HCT116 (cell line): ENCODE data around the gene HIRA. TPM values are rescaled to one million over a fixed set of nuclear protein-coding genes. Genes with fewer than 3 reads are reported as not detected.

ENCODE experiments used
- ATAC-seq: fragments of 200-7000 bp; cut with Tn5 transposase; 2 replicates; pipeline ENCODE4 v1.9.1; 2020; ENCODE audit warnings: mild to moderate bottlenecking, moderate library complexity
- BruUV-seq: library from RNA; stranded (reverse); fragments of 400-500 nt; replicated peaks from 2 replicates; lab custom pipeline; 2021; lab: Mats Ljungman, UMichigan
- CTCF ChIA-PET: fragments of 300-600 bp; sonication (Branson Sonifier 250); formaldehyde crosslinking; loops from one replicate; lab custom pipeline; 2021; ENCODE audit warnings: antibody characterized with exemption; lab: Charles Lee
- POLR2A ChIA-PET: fragments of 300-600, 350-600 bp; sonication (Branson Sonifier 250); formaldehyde crosslinking; loops from one replicate; lab custom pipeline; 2021; ENCODE audit warnings: antibody characterized with exemption; lab: Charles Lee
- RAD21 ChIA-PET, 2 experiments: fragments of 300-600 bp; sonication (Branson Sonifier 250); formaldehyde crosslinking; loops; one replicate each; lab custom pipeline; 2023; ENCODE audit warnings: low total read pairs in 2 of 2; ENCODE audit not compliant: uncharacterized antibody in 2 of 2, unreplicated experiment in 2 of 2, low non-redundant PET in 1 of 2; lab: Charles Lee
- DNase-seq: peaks from one replicate; pipeline ENCODE4 v3.0.0-alpha.2; 2010; ENCODE audit warnings: low read depth, low spot score
- H2AFZ ChIP-seq: fragments of 200-600 bp; shearing (Covaris generic), sonication (generic); 2 replicates; pipeline ENCODE4 v1.6.1; 2017; ENCODE audit warnings: low read depth, mixed run types, mixed read lengths, antibody characterized with exemption, low read length; ENCODE audit not compliant: poor library complexity, severe bottlenecking
- H3K27ac ChIP-seq: 2 replicates; pipeline ENCODE4 v1.5.1; 2012; ENCODE audit warnings: low read depth, low read length
- H3K27me3 ChIP-seq: fragments of 200-600 bp; sonication (generic); 2 replicates; pipeline ENCODE4 v1.6.1; 2016; ENCODE audit warnings: mixed run types, low read length, mixed read lengths; ENCODE audit not compliant: insufficient read depth
- H3K36me3 ChIP-seq, 2 experiments: fragments of 200-500 bp in 1 of 2; fragments of 200-600 bp in 1 of 2; sonication (Bioruptor generic) in 1 of 2; sonication (generic) in 1 of 2; 2 replicates each; pipeline versions ENCODE4 v1.5.1 to v1.6.1; 2014 to 2016; ENCODE audit warnings: low read length in 2 of 2, inconsistent platforms in 1 of 2, mixed read lengths in 1 of 2, mixed run types in 1 of 2; ENCODE audit not compliant: insufficient read depth in 2 of 2, control insufficient read depth in 1 of 2
- H3K4me1 ChIP-seq, 2 experiments: fragments of 200-600 bp in 1 of 2; sonication (generic) in 1 of 2; 2 replicates each; pipeline versions ENCODE4 v1.5.1 to v1.6.1; 2012 to 2017; ENCODE audit warnings: low read length in 2 of 2, inconsistent platforms in 1 of 2, mild to moderate bottlenecking in 1 of 2, mixed read lengths in 1 of 2, mixed run types in 1 of 2, moderate library complexity in 1 of 2; ENCODE audit not compliant: insufficient read depth in 2 of 2, control insufficient read depth in 1 of 2
- H3K4me2 ChIP-seq: fragments of 200-600 bp; sonication (generic); 2 replicates; pipeline ENCODE4 v1.6.1; 2017; ENCODE audit warnings: mixed run types, low read length, mixed read lengths
- H3K4me3 ChIP-seq, 2 experiments: fragments of 200-600 bp in 1 of 2; sonication (generic) in 1 of 2; replicated peaks in 1 of 2; 2 replicates each; pipeline ENCODE4 v1.5.1; 2011 to 2016; ENCODE audit warnings: low read length in 2 of 2, control low read depth in 1 of 2, low read depth in 1 of 2, mild to moderate bottlenecking in 1 of 2, mixed read lengths in 1 of 2, mixed run types in 1 of 2
- H3K79me2 ChIP-seq: fragments of 200-600 bp; sonication (generic); 2 replicates; pipeline ENCODE4 v1.6.1; 2017; ENCODE audit warnings: mild to moderate bottlenecking, mixed run types, low read length, moderate library complexity, mixed read lengths; ENCODE audit not compliant: insufficient read depth
- H3K9ac ChIP-seq: fragments of 200-600 bp; sonication (generic); 2 replicates; pipeline ENCODE4 v1.6.1; 2016; ENCODE audit warnings: low read length, mixed read lengths
- H3K9me2 ChIP-seq: fragments of 200-600 bp; sonication (generic), shearing (Covaris generic); 2 replicates; pipeline ENCODE4 v1.6.1; 2017; ENCODE audit warnings: mixed run types, mild to moderate bottlenecking, moderate library complexity; ENCODE audit not compliant: insufficient read depth
- H3K9me3 ChIP-seq, 2 experiments: fragments of 200-500 bp in 1 of 2; fragments of 200-600 bp in 1 of 2; sonication (Bioruptor generic) in 1 of 2; sonication (generic) in 1 of 2; 2 replicates each; pipeline ENCODE4 v1.6.1; 2014 to 2017; ENCODE audit warnings: low read length in 2 of 2, mixed read lengths in 2 of 2, inconsistent platforms in 1 of 2, low read depth in 1 of 2, mild to moderate bottlenecking in 1 of 2, mixed run types in 1 of 2, moderate library complexity in 1 of 2; ENCODE audit not compliant: control insufficient read depth in 1 of 2, insufficient read depth in 1 of 2
- H4K20me1 ChIP-seq: fragments of 200-600 bp; sonication (generic), shearing (Covaris generic); 2 replicates; pipeline ENCODE4 v1.6.1; 2017; ENCODE audit warnings: mixed run types, mild to moderate bottlenecking, moderate library complexity; ENCODE audit not compliant: insufficient read depth
- CEBPB ChIP-seq: IDR thresholded peaks from 2 replicates; pipeline ENCODE4 v1.6.1; 2012; ENCODE audit warnings: low read depth
- EGR1 ChIP-seq: IDR thresholded peaks from 2 replicates; pipeline ENCODE4 v1.6.1; 2012; ENCODE audit warnings: low read depth
- EZH2 ChIP-seq: fragments of 200-600 bp; sonication (generic); IDR thresholded peaks from 2 replicates; pipeline ENCODE4 v1.6.1; 2017; ENCODE audit warnings: antibody characterized with exemption, mixed run types
- EZH2phosphoT487 ChIP-seq: fragments of 200-600 bp; IDR thresholded peaks from 2 replicates; pipeline ENCODE4 v1.6.1; 2018; ENCODE audit warnings: antibody characterized with exemption, borderline replicate concordance
- FOSL1 ChIP-seq: IDR thresholded peaks from 2 replicates; pipeline ENCODE4 v1.6.1; 2012; ENCODE audit warnings: low read depth
- JUND ChIP-seq: IDR thresholded peaks from 2 replicates; pipeline ENCODE4 v1.6.1; 2012
- POLR2A ChIP-seq: IDR thresholded peaks from 2 replicates; pipeline ENCODE4 v1.7.0; 2011; ENCODE audit warnings: borderline replicate concordance; ENCODE audit not compliant: insufficient read depth, insufficient read length; ENCODE audit errors: extremely low read depth
- RAD21 ChIP-seq: IDR thresholded peaks from 2 replicates; pipeline ENCODE4 v1.6.1; 2012; ENCODE audit warnings: low read depth, mild to moderate bottlenecking
- SRF ChIP-seq: IDR thresholded peaks from 2 replicates; pipeline ENCODE4 v1.6.1; 2012; ENCODE audit warnings: low read depth
- YY1 ChIP-seq: IDR thresholded peaks from 2 replicates; pipeline ENCODE4 v1.6.1; 2011; ENCODE audit warnings: low read length, low read depth, moderate library complexity, mild to moderate bottlenecking; ENCODE audit not compliant: insufficient replicate concordance; ENCODE audit errors: extremely low read depth
- ZNF274 ChIP-seq: fragments of 200-500 bp; sonication (Bioruptor generic); IDR thresholded peaks from 2 replicates; pipeline ENCODE4 v1.6.1; 2014; ENCODE audit warnings: mild to moderate bottlenecking, low read depth, low read length, inconsistent platforms
- intact Hi-C: fragments of 100-400 bp; cut with micrococcal nuclease; formaldehyde crosslinking; loops from 2 replicates; pipeline ENCODE4 v1.10.0; 2022
- total RNA-seq: library from RNA; stranded (reverse); gene quantifications from one replicate; pipeline ENCODE4 v1.2.1, GENCODE V29; 2021; ENCODE audit not compliant: unreplicated experiment
- TF ChIP-seq, protein P1 (sequence below): IDR thresholded peaks from 2 replicates; pipeline ENCODE4 v1.6.1; 2012
- TF ChIP-seq, protein P2 (sequence below): IDR thresholded peaks from 2 replicates; pipeline ENCODE4 v1.6.1; 2012
- TF ChIP-seq, protein P3 (sequence below), 3 experiments: fragments of 200-600 bp in 1 of 3; sonication (generic) in 1 of 3; IDR thresholded peaks in 2 of 3; conservative IDR thresholded peaks in 1 of 3; 2 replicates each; pipeline ENCODE4 v1.5.1; 2012 to 2017; ENCODE audit warnings: low read depth in 2 of 3, low read length in 2 of 3, antibody characterized with exemption in 1 of 3, borderline replicate concordance in 1 of 3, control low read depth in 1 of 3, mild to moderate bottlenecking in 1 of 3, mixed read lengths in 1 of 3, mixed run types in 1 of 3, moderate library complexity in 1 of 3; ENCODE audit not compliant: insufficient read depth in 1 of 3
- TF ChIP-seq, protein P4 (sequence below): IDR thresholded peaks from 2 replicates; pipeline ENCODE4 v1.6.1; 2011; ENCODE audit warnings: mild to moderate bottlenecking, low read length, moderate library complexity; ENCODE audit not compliant: insufficient replicate concordance; ENCODE audit errors: extremely low read depth

HIRA gene
- total RNA-seq, 1 experiment from 2014 or later = 30.6 TPM

DNA sequence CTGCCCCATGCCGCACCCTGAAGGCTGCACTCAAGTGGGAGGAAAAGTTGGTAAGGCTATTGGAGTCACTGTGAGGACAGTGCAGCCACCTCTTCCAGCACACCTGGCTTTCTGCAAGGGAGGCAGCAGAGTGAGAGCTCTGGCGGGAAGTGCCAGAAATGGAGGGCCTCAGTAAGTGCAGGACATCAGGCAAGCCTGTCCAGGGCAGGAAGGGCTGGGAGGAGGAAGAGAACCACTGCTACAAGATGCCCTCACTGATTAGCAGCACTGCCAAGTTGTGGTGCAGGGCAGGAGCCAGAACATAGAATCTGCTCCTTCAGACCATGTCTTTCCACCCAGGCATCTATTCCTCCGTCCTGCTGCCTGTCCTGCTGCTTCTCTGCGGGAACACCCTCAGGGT lies 78.8 kb downstream of the HIRA start:
- ChIA-PET RAD21 (no interaction called here), CTCF (no interaction called here)
- no peak for TF ChIP-seq SRF
- TF ChIP-seq EGR1 = no peak
- TF ChIP-seq JUND = no peak
- TF ChIP-seq, protein P1, sequence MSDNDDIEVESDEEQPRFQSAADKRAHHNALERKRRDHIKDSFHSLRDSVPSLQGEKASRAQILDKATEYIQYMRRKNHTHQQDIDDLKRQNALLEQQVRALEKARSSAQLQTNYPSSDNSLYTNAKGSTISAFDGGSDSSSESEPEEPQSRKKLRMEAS = no peak
- no peak for TF ChIP-seq FOSL1
- TF ChIP-seq CEBPB = no peak
- no peak for TF ChIP-seq POLR2A
- TF ChIP-seq RAD21 = no peak
- no peak for TF ChIP-seq EZH2
- TF ChIP-seq, protein P2, sequence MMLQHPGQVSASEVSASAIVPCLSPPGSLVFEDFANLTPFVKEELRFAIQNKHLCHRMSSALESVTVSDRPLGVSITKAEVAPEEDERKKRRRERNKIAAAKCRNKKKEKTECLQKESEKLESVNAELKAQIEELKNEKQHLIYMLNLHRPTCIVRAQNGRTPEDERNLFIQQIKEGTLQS = no peak
- no peak for TF ChIP-seq ZNF274
- TF ChIP-seq, protein P3, sequence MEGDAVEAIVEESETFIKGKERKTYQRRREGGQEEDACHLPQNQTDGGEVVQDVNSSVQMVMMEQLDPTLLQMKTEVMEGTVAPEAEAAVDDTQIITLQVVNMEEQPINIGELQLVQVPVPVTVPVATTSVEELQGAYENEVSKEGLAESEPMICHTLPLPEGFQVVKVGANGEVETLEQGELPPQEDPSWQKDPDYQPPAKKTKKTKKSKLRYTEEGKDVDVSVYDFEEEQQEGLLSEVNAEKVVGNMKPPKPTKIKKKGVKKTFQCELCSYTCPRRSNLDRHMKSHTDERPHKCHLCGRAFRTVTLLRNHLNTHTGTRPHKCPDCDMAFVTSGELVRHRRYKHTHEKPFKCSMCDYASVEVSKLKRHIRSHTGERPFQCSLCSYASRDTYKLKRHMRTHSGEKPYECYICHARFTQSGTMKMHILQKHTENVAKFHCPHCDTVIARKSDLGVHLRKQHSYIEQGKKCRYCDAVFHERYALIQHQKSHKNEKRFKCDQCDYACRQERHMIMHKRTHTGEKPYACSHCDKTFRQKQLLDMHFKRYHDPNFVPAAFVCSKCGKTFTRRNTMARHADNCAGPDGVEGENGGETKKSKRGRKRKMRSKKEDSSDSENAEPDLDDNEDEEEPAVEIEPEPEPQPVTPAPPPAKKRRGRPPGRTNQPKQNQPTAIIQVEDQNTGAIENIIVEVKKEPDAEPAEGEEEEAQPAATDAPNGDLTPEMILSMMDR (IDR thresholded peaks at IDR 0.05 in 2 of 3, conservative IDR thresholded peaks at IDR 0.05 in 1 of 3; ENCODE audit: borderline replicate concordance in 1 of 3, insufficient read depth in 1 of 3, low read depth in 2 of 3, low read length in 2 of 3) = no peak
- TF ChIP-seq YY1 = no peak
- TF ChIP-seq, protein P4, sequence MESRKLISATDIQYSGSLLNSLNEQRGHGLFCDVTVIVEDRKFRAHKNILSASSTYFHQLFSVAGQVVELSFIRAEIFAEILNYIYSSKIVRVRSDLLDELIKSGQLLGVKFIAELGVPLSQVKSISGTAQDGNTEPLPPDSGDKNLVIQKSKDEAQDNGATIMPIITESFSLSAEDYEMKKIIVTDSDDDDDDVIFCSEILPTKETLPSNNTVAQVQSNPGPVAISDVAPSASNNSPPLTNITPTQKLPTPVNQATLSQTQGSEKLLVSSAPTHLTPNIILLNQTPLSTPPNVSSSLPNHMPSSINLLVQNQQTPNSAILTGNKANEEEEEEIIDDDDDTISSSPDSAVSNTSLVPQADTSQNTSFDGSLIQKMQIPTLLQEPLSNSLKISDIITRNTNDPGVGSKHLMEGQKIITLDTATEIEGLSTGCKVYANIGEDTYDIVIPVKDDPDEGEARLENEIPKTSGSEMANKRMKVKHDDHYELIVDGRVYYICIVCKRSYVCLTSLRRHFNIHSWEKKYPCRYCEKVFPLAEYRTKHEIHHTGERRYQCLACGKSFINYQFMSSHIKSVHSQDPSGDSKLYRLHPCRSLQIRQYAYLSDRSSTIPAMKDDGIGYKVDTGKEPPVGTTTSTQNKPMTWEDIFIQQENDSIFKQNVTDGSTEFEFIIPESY = no peak
- TF ChIP-seq EZH2phosphoT487 = no peak
- TF ChIP-seq, all 23 proteins: peak for 0
- Histone ChIP-seq H3K36me3 (peaks cover 26 to 27% of the 10 kb centered on the region in 2 experiments; a peak in 3 of 4 replicates), H3K4me2 (no peak overlapping the region), H3K4me3 (no peak overlapping the region), H3K9me2 (no peaks in the 10 kb centered on the region), H4K20me1 (no peaks in the 10 kb centered on the region), H3K4me1 (no peaks in the 10 kb centered on the region), H2AFZ (no peak overlapping the region), H3K27me3 (no peaks in the 10 kb centered on the region), H3K9me3 (no peaks in the 10 kb centered on the region), H3K9ac (no peak overlapping the region), H3K79me2 (no peaks in the 10 kb centered on the region), H3K27ac (no peak overlapping the region)
- no TSS peak for BruUV-seq
- no peak for ATAC-seq
- intact Hi-C loops = no loop called here
- DNase-seq = no peak
- POLR2A ChIA-PET = no interaction called here
